Measurements from ENCODE around the gene PLG. TPM values are rescaled to one million over a fixed set of nuclear protein-coding genes. Genes with fewer than 3 reads are reported as not detected.
"Not testable (repeated sequence)": the region's sequence is repeated elsewhere in the genome, so short reads cannot be mapped to it uniquely, and the experiment has no call there.

Gene PLG
- total RNA-seq, 1 donor from 2014 or later: not detected

DNA sequence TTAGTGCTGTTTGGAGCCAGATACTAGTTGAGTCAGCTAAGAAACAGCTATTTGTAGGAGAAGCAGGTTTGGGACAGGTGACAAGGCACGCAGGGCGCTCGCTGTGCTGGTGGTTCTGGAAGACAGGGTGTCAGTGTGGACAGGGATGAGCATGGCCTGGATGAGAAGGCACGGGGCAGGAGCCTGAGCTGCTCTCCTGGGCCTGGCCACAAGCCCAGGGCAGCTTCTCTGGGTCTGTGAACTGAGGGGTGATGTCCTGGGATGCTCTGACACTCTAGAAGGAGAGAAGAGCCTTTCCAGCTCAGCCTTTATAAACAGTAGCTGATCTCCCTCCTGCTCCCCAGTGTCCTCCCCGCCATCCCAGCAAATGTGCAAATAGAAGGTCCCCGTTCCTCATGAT lies 37.9 kb downstream of the PLG start:
- H3K4me1 ChIP-seq: no peaks in the 10 kb centered on the region
- H3K36me3 ChIP-seq: no peaks in the 10 kb centered on the region
- DNase-seq (ENCODE audit: extremely low spot score in 2 of 2): no peak
- H3K27me3 ChIP-seq: no peaks in the 10 kb centered on the region
- no peak for TF ChIP-seq POLR2A (IDR thresholded peaks at IDR 0.05)
- TF ChIP-seq POLR2AphosphoS5 (IDR thresholded peaks at IDR 0.05; ENCODE audit: insufficient read depth in 1 of 2, low read depth in 1 of 2): no peak
- TF ChIP-seq, protein P1, sequence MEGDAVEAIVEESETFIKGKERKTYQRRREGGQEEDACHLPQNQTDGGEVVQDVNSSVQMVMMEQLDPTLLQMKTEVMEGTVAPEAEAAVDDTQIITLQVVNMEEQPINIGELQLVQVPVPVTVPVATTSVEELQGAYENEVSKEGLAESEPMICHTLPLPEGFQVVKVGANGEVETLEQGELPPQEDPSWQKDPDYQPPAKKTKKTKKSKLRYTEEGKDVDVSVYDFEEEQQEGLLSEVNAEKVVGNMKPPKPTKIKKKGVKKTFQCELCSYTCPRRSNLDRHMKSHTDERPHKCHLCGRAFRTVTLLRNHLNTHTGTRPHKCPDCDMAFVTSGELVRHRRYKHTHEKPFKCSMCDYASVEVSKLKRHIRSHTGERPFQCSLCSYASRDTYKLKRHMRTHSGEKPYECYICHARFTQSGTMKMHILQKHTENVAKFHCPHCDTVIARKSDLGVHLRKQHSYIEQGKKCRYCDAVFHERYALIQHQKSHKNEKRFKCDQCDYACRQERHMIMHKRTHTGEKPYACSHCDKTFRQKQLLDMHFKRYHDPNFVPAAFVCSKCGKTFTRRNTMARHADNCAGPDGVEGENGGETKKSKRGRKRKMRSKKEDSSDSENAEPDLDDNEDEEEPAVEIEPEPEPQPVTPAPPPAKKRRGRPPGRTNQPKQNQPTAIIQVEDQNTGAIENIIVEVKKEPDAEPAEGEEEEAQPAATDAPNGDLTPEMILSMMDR (IDR thresholded peaks at IDR 0.05): no peak
- no peak overlapping the region for H3K27ac ChIP-seq
- H3K9me3 ChIP-seq: no peaks in the 10 kb centered on the region
- H3K4me3 ChIP-seq: no peak overlapping the region
- intact Hi-C loops (cut with DNase I): loop anchor here (10.0 kb wide), 1 partner anchor 625 kb away; no protein-coding TSS in a partner anchor

DNA sequence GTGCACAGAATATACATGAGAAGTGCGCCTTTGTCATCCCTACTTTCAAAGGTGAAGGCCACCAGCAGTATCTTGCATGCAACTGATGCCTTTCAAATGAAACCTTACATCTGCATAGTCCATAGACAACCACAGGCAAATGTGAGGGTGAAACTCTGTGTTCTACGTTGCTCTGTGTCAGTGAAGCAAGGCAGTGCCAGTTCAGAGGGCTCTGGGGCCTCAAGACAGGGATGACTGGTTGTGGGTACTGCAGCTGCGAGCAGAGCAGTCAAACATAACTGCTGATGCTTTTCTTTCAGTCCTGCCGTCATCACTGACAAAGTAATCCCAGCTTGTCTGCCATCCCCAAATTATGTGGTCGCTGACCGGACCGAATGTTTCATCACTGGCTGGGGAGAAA lies 39.0 kb downstream of the PLG start:
- DNase-seq (ENCODE audit: extremely low spot score in 2 of 2); H3K9me3 ChIP-seq; H3K4me1 ChIP-seq; H3K4me3 ChIP-seq; intact Hi-C loops (cut with DNase I); H3K27me3 ChIP-seq; H3K27ac ChIP-seq; H3K36me3 ChIP-seq: not testable (repeated sequence)

DNA sequence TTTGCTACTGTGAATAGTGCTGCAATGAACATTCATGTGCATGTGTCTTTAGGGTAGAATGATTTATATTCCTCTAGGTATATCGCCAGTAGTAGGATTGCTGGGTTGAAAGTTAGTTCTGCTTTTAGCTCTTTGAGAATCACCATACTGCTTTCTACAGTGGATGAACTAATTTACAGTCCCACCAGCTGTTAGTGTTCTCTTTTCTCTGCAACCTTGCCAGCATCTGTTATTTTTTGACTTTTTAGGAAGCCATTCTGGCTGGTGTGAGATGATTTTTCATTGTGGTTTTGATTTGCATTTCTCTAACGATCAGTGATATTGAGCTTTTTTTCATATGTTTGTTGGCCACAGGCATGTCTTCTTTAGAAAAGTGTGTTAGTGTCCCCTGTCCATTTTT lies 40.0 kb downstream of the PLG start:
- Histone ChIP-seq H3K4me3 (no peak overlapping the region), H3K4me1 (no peaks in the 10 kb centered on the region), H3K36me3 (no peaks in the 10 kb centered on the region), H3K27ac (no peak overlapping the region), H3K27me3 (no peaks in the 10 kb centered on the region), H3K9me3 (peaks cover 3% of the 10 kb centered on the region)
- intact Hi-C loops (cut with DNase I): no loop called here
- DNase-seq (ENCODE audit: extremely low spot score in 2 of 2): no peak
- TF ChIP-seq, protein P1 (IDR thresholded peaks at IDR 0.05): no peak
- TF ChIP-seq POLR2AphosphoS5 (IDR thresholded peaks at IDR 0.05; ENCODE audit: insufficient read depth in 1 of 2, low read depth in 1 of 2): no peak
- TF ChIP-seq POLR2A (IDR thresholded peaks at IDR 0.05): no peak

DNA sequence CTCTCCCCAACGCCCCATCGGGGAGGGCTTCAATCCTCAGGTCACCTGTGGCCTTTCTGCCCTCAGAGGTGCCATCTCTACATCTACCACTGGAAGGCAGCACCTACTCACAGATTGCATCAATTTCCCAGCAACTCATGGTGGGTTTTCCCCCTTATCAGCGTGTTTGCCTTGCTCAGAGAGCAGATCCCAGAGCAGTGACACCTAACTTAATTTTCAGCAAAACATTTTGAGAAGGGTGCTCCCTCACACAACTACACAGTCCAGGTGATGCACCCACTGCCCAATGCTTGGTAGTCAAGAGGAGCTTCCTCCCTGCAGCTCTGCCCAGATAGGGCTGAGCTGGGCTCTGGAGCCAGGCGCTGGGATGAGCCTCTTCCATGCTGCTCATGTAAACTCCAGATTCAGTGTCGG lies 48.2 kb downstream of the PLG start:
- H3K4me1 ChIP-seq: no peaks in the 10 kb centered on the region
- no peaks in the 10 kb centered on the region for H3K36me3 ChIP-seq
- DNase-seq (ENCODE audit: extremely low spot score in 2 of 2): no peak
- H3K9me3 ChIP-seq: peaks cover 3% of the 10 kb centered on the region
- TF ChIP-seq POLR2AphosphoS5 (IDR thresholded peaks at IDR 0.05; ENCODE audit: insufficient read depth in 1 of 2, low read depth in 1 of 2) (no peak), POLR2A (IDR thresholded peaks at IDR 0.05) (no peak)
- TF ChIP-seq, protein P1 (IDR thresholded peaks at IDR 0.05): no peak
- H3K27ac ChIP-seq: no peak overlapping the region
- H3K4me3 ChIP-seq: no peak overlapping the region
- no peaks in the 10 kb centered on the region for H3K27me3 ChIP-seq
- intact Hi-C loops (cut with DNase I): no loop called here

DNA sequence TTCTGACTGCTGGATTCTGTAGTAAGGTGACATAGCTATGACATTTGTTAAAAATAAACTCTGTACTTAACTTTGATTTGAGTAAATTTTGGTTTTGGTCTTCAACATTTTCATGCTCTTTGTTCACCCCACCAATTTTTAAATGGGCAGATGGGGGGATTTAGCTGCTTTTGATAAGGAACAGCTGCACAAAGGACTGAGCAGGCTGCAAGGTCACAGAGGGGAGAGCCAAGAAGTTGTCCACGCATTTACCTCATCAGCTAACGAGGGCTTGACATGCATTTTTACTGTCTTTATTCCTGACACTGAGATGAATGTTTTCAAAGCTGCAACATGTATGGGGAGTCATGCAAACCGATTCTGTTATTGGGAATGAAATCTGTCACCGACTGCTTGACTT lies 51.2 kb downstream of the PLG start:
- H3K36me3 ChIP-seq; H3K4me3 ChIP-seq; DNase-seq (ENCODE audit: extremely low spot score in 2 of 2); intact Hi-C loops (cut with DNase I); H3K9me3 ChIP-seq; H3K4me1 ChIP-seq; H3K27me3 ChIP-seq; H3K27ac ChIP-seq: not testable (repeated sequence)

DNA sequence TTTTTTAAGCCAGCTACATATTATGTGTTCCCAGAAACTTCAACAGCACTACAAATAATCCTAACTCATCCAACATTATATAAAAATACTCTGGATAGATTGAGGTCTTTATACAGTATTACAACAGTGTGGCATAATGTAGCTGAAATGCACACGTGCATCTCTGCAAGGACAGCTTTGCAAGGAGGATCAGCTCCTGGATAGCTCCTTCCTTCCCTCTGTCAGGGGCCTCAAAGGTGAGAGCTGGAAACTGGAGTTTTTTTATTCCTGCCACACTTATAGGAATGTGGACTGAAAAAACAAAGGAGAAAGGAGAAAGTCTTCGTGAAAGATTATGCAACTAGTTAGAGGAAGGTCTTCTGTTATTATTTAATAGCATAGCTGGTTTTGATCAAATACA lies 53.1 kb downstream of the PLG start:
- Histone ChIP-seq H3K27ac (no peak overlapping the region), H3K36me3 (no peaks in the 10 kb centered on the region), H3K4me3 (no peak overlapping the region), H3K27me3 (no peaks in the 10 kb centered on the region), H3K4me1 (no peaks in the 10 kb centered on the region), H3K9me3 (no peaks in the 10 kb centered on the region)
- DNase-seq (ENCODE audit: extremely low spot score in 2 of 2): no peak
- TF ChIP-seq, protein P1 (IDR thresholded peaks at IDR 0.05): no peak
- TF ChIP-seq POLR2AphosphoS5 (IDR thresholded peaks at IDR 0.05; ENCODE audit: insufficient read depth in 1 of 2, low read depth in 1 of 2) (no peak), POLR2A (IDR thresholded peaks at IDR 0.05) (no peak)
- intact Hi-C loops (cut with DNase I): no loop called here
